Activated CD4-positive, alpha-beta T cell treated with anti-CD3 and anti-CD28 coated beads for 1 hour (primary cell): Measurements from ENCODE around the gene CNN3.

Experiments
- DNase-seq: peaks from one replicate; pipeline ENCODE4 v3.0.0-alpha.2; 2020

Gene CNN3

GRCh38 chr1:94884507-94884906 is 42.4 kb downstream of the CNN3 start:
- DNase-seq = no peak

GRCh38 chr1:94884106-94884505 is 42.8 kb downstream of the CNN3 start:
- no peak for DNase-seq

- DNase-seq = no peak
Observed at GRCh38 chr1:94883691-94884090, 43.2 kb downstream of the CNN3 start.

GRCh38 chr1:94878329-94878728 is 48.6 kb downstream of the CNN3 start:
- no peak for DNase-seq

- DNase-seq = no peak
Observed at GRCh38 chr1:94876362-94876761, 50.5 kb downstream of the CNN3 start.

- no peak for DNase-seq
Observed at GRCh38 chr1:94875794-94876193, 51.1 kb downstream of the CNN3 start.

- DNase-seq = no peak
Observed at GRCh38 chr1:94874423-94874822, 52.5 kb downstream of the CNN3 start.

- DNase-seq = no peak
Observed at GRCh38 chr1:94873520-94874351, 53.2 kb downstream of the CNN3 start.

- no peak for DNase-seq
Observed at GRCh38 chr1:94872771-94873495, 54.0 kb downstream of the CNN3 start.

- no peak for DNase-seq
Observed at GRCh38 chr1:94871031-94871430, 55.9 kb downstream of the CNN3 start.

GRCh38 chr1:94866164-94866807 is 60.6 kb downstream of the CNN3 start:
- no peak for DNase-seq

GRCh38 chr1:94865360-94865759 is 61.5 kb downstream of the CNN3 start:
- DNase-seq = no peak

- DNase-seq = no peak
Observed at GRCh38 chr1:94864821-94865220, 62.1 kb downstream of the CNN3 start.

- DNase-seq = no peak
Observed at GRCh38 chr1:94863919-94864318, 63.0 kb downstream of the CNN3 start.

GRCh38 chr1:94863297-94863911 is 63.5 kb downstream of the CNN3 start:
- no peak for DNase-seq

GRCh38 chr1:94862718-94863117 is 64.2 kb downstream of the CNN3 start:
- DNase-seq = no peak

GRCh38 chr1:94859174-94859573 is 67.7 kb downstream of the CNN3 start:
- no peak for DNase-seq

GRCh38 chr1:94858276-94858675 is 68.6 kb downstream of the CNN3 start:
- DNase-seq = no peak

GRCh38 chr1:94856868-94857267 is 70.0 kb downstream of the CNN3 start:
- no peak for DNase-seq

GRCh38 chr1:94856004-94856403 is 70.9 kb downstream of the CNN3 start:
- no peak for DNase-seq

- no peak for DNase-seq
Observed at GRCh38 chr1:94855307-94855700, 71.6 kb downstream of the CNN3 start.

GRCh38 chr1:94854458-94855306 is 72.2 kb downstream of the CNN3 start:
- DNase-seq = peak; percentile 62
